HEK293 (cell line): ENCODE results near the gene LIN52.

Experiments used
- CTCF ChIA-PET: fragments of 350-600 bp; formaldehyde crosslinking; extraction: SDS; loops from one replicate; lab custom pipeline; 2021; ENCODE audit warnings: antibody characterized with exemption; lab: Yijun Ruan, JAX
- POLR2A ChIA-PET: fragments of 300-600 bp; formaldehyde crosslinking; extraction: SDS; loops from one replicate; lab custom pipeline; 2020; ENCODE audit warnings: antibody characterized with exemption, inconsistent platforms; lab: Yijun Ruan, JAX
- H3K27ac ChIP-seq: fragments of 200-500 bp; sonication (Bioruptor generic); 2 replicates; pipeline ENCODE4 v1.5.1; 2014; ENCODE audit warnings: low read depth, low read length, control low read depth, inconsistent platforms; ENCODE audit errors: extremely low read depth
- H3K36me3 ChIP-seq, 2 experiments: fragments of 200-500 bp in 1 of 2; sonication (Bioruptor generic) in 1 of 2; 1 replicate in 1 of 2; 2 replicates in 1 of 2; pipeline ENCODE4 v1.5.1; 2014 to 2017; ENCODE audit warnings: inconsistent platforms in 2 of 2, low read length in 2 of 2; ENCODE audit not compliant: control insufficient read depth in 2 of 2, insufficient read depth in 1 of 2
- H3K4me1 ChIP-seq: fragments of 200-500 bp; sonication (Bioruptor generic); 2 replicates; pipeline ENCODE4 v1.5.1; 2014; ENCODE audit warnings: mild to moderate bottlenecking, low read length, inconsistent platforms; ENCODE audit not compliant: control insufficient read depth, insufficient read depth
- H3K4me3 ChIP-seq: 2 replicates; pipeline ENCODE4 v1.5.1; 2011; ENCODE audit warnings: low read depth, mild to moderate bottlenecking, control low read depth, low read length, moderate library complexity
- H3K9me3 ChIP-seq: fragments of 200-500 bp; sonication (Bioruptor generic); 2 replicates; pipeline ENCODE4 v1.5.1; 2014; ENCODE audit warnings: low read depth, low read length, inconsistent platforms; ENCODE audit not compliant: control insufficient read depth, insufficient read depth
- ELK4 ChIP-seq: IDR thresholded peaks from 2 replicates; pipeline ENCODE4 v1.6.1; 2011; ENCODE audit warnings: mild to moderate bottlenecking, low read depth, low read length, borderline replicate concordance
- FEZF1 ChIP-seq: fragments of 450-650 bp; formaldehyde crosslinking; IDR thresholded peaks from 2 replicates; pipeline ENCODE4 v1.5.1; 2016; ENCODE audit warnings: missing biosample characterization, missing genetic modification characterization
- MEIS1 ChIP-seq: sonication (generic); formaldehyde crosslinking; IDR thresholded peaks from 2 replicates; pipeline ENCODE4 v1.8.1; 2022; ENCODE audit warnings: missing genetic modification reagents, mild to moderate bottlenecking, borderline replicate concordance
- PRDM6 ChIP-seq: fragments of 450-650 bp; formaldehyde crosslinking; IDR thresholded peaks from 2 replicates; pipeline ENCODE4 v1.5.1; 2017; ENCODE audit warnings: missing biosample characterization, missing genetic modification characterization
- TSHZ1 ChIP-seq: fragments of 450-650 bp; formaldehyde crosslinking; IDR thresholded peaks from 2 replicates; pipeline ENCODE4 v1.5.1; 2016; ENCODE audit warnings: missing biosample characterization, missing genetic modification characterization, borderline replicate concordance
- ZBTB6 ChIP-seq: fragments of 450-650 bp; formaldehyde crosslinking; IDR thresholded peaks from 2 replicates; pipeline ENCODE4 v1.5.1; 2017; ENCODE audit warnings: missing biosample characterization, missing genetic modification characterization
- ZFP37 ChIP-seq: fragments of 450-650 bp; formaldehyde crosslinking; IDR thresholded peaks from 2 replicates; pipeline ENCODE4 v1.5.1; 2016; ENCODE audit warnings: missing biosample characterization, missing genetic modification characterization
- ZFP41 ChIP-seq: fragments of 450-650 bp; formaldehyde crosslinking; IDR thresholded peaks from 2 replicates; pipeline ENCODE4 v1.5.1; 2016; ENCODE audit warnings: missing biosample characterization, missing genetic modification characterization, borderline replicate concordance
- ZNF114 ChIP-seq: fragments of 450-650 bp; formaldehyde crosslinking; IDR thresholded peaks from 2 replicates; pipeline ENCODE4 v1.5.0; 2017; ENCODE audit warnings: missing biosample characterization, missing genetic modification characterization
- ZNF132 ChIP-seq: fragments of 450-650 bp; formaldehyde crosslinking; IDR thresholded peaks from 2 replicates; pipeline ENCODE4 v1.5.1; 2017; ENCODE audit warnings: missing biosample characterization, missing genetic modification characterization, borderline replicate concordance
- ZNF138 ChIP-seq: fragments of 450-650 bp; formaldehyde crosslinking; IDR thresholded peaks from 2 replicates; pipeline ENCODE4 v1.5.1; 2016; ENCODE audit warnings: missing biosample characterization, missing genetic modification characterization, borderline replicate concordance
- ZNF140 ChIP-seq: fragments of 450-650 bp; formaldehyde crosslinking; IDR thresholded peaks from 2 replicates; pipeline ENCODE4 v1.5.1; 2016; ENCODE audit warnings: missing biosample characterization, missing genetic modification characterization
- ZNF19 ChIP-seq: fragments of 450-650 bp; formaldehyde crosslinking; IDR thresholded peaks from 2 replicates; pipeline ENCODE4; 2016; ENCODE audit warnings: missing biosample characterization, missing genetic modification characterization, low read depth
- ZNF280C ChIP-seq: fragments of 450-650 bp; formaldehyde crosslinking; IDR thresholded peaks from 2 replicates; pipeline ENCODE4 v1.5.1; 2016; ENCODE audit warnings: missing biosample characterization, missing genetic modification characterization
- ZNF302 ChIP-seq: fragments of 450-650 bp; formaldehyde crosslinking; IDR thresholded peaks from 2 replicates; pipeline ENCODE4 v1.5.1; 2016; ENCODE audit warnings: missing biosample characterization, missing genetic modification characterization, low read depth
- ZNF391 ChIP-seq: fragments of 450-650 bp; formaldehyde crosslinking; IDR thresholded peaks from 2 replicates; pipeline ENCODE4 v1.5.1; 2016; ENCODE audit warnings: low read depth, missing biosample characterization, missing genetic modification characterization, borderline replicate concordance
- ZNF488 ChIP-seq: fragments of 450-650 bp; formaldehyde crosslinking; IDR thresholded peaks from 2 replicates; pipeline ENCODE4 v1.5.1; 2016; ENCODE audit warnings: missing biosample characterization, missing genetic modification characterization
- ZNF626 ChIP-seq: fragments of 450-650 bp; sonication (Bioruptor Pico); formaldehyde crosslinking; IDR thresholded peaks from 2 replicates; pipeline ENCODE4 v1.5.1; 2018; ENCODE audit warnings: missing biosample characterization, missing genetic modification characterization, inconsistent platforms
- ZNF701 ChIP-seq: fragments of 450-650 bp; formaldehyde crosslinking; IDR thresholded peaks from 2 replicates; pipeline ENCODE4 v1.5.1; 2016; ENCODE audit warnings: missing biosample characterization, missing genetic modification characterization
- ZNF837 ChIP-seq: fragments of 450-650 bp; formaldehyde crosslinking; IDR thresholded peaks from 2 replicates; pipeline ENCODE4 v1.5.1; 2016; ENCODE audit warnings: missing biosample characterization, missing genetic modification characterization
- ZSCAN18 ChIP-seq: fragments of 450-650 bp; formaldehyde crosslinking; IDR thresholded peaks from 2 replicates; pipeline ENCODE4 v1.5.1; 2016; ENCODE audit warnings: missing biosample characterization, missing genetic modification characterization

Gene LIN52

GRCh38 chr14:74142523-74142922, 57.8 kb downstream of the LIN52 start:
- Histone ChIP-seq H3K4me3 (no peak overlapping the region), H3K27ac (no peak overlapping the region), H3K36me3 (no peaks in the 10 kb centered on the region), H3K9me3 (no peaks in the 10 kb centered on the region), H3K4me1 (peaks cover 43% of the 10 kb centered on the region)
- TF ChIP-seq ZNF302 (tag by site-specific recombination): no peak
- TF ChIP-seq ZNF114 (tag by site-specific recombination): no peak
- no peak for TF ChIP-seq ZNF138 (tag by site-specific recombination)
- peak; percentile 81 for TF ChIP-seq PRDM6 (tag by site-specific recombination)
- peak; percentile 84 for TF ChIP-seq FEZF1 (tag by site-specific recombination)
- POLR2A ChIA-PET: no interaction called here
- CTCF ChIA-PET: interaction anchor here (0.6 to 3.6 kb wide), 2 partner anchors 109 to 116 kb away, joined by 4 to 13 read pairs; no protein-coding TSS in a partner anchor

GRCh38 chr14:74144789-74145188, 60.0 kb downstream of the LIN52 start:
- TF ChIP-seq ZNF140 (tag by site-specific recombination): no peak
- TF ChIP-seq ZNF391 (tag by site-specific recombination): no peak
- no peak for TF ChIP-seq ZFP41 (tag by site-specific recombination)
- no peak for TF ChIP-seq ZNF132 (tag by site-specific recombination)
- no peak for TF ChIP-seq ZNF138 (tag by site-specific recombination)
- TF ChIP-seq ZSCAN18 (tag by site-specific recombination): no peak
- no peak for TF ChIP-seq ZNF488
- no peak for TF ChIP-seq MEIS1
- TF ChIP-seq ELK4: no peak
- no peak for TF ChIP-seq TSHZ1
- no peak for TF ChIP-seq ZNF701 (tag by site-specific recombination)
- no peak for TF ChIP-seq ZFP37 (tag by site-specific recombination)
- TF ChIP-seq ZNF280C: no peak
- no peak for TF ChIP-seq ZNF19
- no peak for TF ChIP-seq ZNF626
- TF ChIP-seq ZBTB6 (tag by site-specific recombination): no peak
- TF ChIP-seq ZNF837 (tag by site-specific recombination): no peak
- TF ChIP-seq, all 188 proteins: peak for 0
- no peak overlapping the region for H3K4me3 ChIP-seq
- ChIA-PET POLR2A (no interaction called here), CTCF (no interaction called here)
- H3K9me3 ChIP-seq: no peaks in the 10 kb centered on the region
- no peak overlapping the region for H3K27ac ChIP-seq
- peaks cover 35% of the 10 kb centered on the region for H3K4me1 ChIP-seq
- no peaks in the 10 kb centered on the region for H3K36me3 ChIP-seq
